GM18951 (cell line): ENCODE data around the gene CYP8B1.

Source experiments
- POLR2A ChIP-seq: IDR thresholded peaks from 4 replicates; pipeline ENCODE4 v1.6.1; 2011; ENCODE audit warnings: mild to moderate bottlenecking; ENCODE audit not compliant: insufficient read length, insufficient read depth; ENCODE audit errors: extremely low read depth
- in situ Hi-C: fragments of 300-500 bp; cut with MboI; formaldehyde crosslinking; loops from one replicate; pipeline ENCODE4 v1.12.0; 2022; ENCODE audit warnings: low sequenced_read_pairs, mixed read lengths, inconsistent platforms; ENCODE audit not compliant: unreplicated experiment

The CYP8B1 gene

GRCh38 chr3:42877881-42878280 lies 2.2 kb upstream of the CYP8B1 start:
- no peak for TF ChIP-seq POLR2A
- in situ Hi-C loops = loop anchor here (10.0 kb wide), 1 partner anchor 93 kb away; no protein-coding TSS in a partner anchor

GRCh38 chr3:42876940-42877720 lies 1.5 kb upstream of the CYP8B1 start:
- in situ Hi-C loops = loop anchor here (10.0 kb wide), 1 partner anchor 92 kb away; no protein-coding TSS in a partner anchor
- no peak for TF ChIP-seq POLR2A

GRCh38 chr3:42876401-42876800 lies 722 bp upstream of the CYP8B1 start:
- TF ChIP-seq POLR2A = no peak
- in situ Hi-C loops = loop anchor here (10.0 kb wide), 1 partner anchor 92 kb away; no protein-coding TSS in a partner anchor

- no peak for TF ChIP-seq POLR2A
- in situ Hi-C loops = loop anchor here (10.0 kb wide), 1 partner anchor 90 kb away; no protein-coding TSS in a partner anchor
Observed at GRCh38 chr3:42874749-42875148, 930 bp downstream of the CYP8B1 start.

- in situ Hi-C loops = loop anchor here (10.0 kb wide), 1 partner anchor 89 kb away; no protein-coding TSS in a partner anchor
- no peak for TF ChIP-seq POLR2A
Observed at GRCh38 chr3:42873221-42873982, 2.3 kb downstream of the CYP8B1 start.

- no peak for TF ChIP-seq POLR2A
- in situ Hi-C loops = loop anchor here (10.0 kb wide), 1 partner anchor 88 kb away; no protein-coding TSS in a partner anchor
Observed at GRCh38 chr3:42872718-42873117, 3.0 kb downstream of the CYP8B1 start.

- no peak for TF ChIP-seq POLR2A
- in situ Hi-C loops = loop anchor here (10.0 kb wide), 1 partner anchor 87 kb away; no protein-coding TSS in a partner anchor
Observed at GRCh38 chr3:42871592-42872196, 4.0 kb downstream of the CYP8B1 start.

GRCh38 chr3:42868841-42869240 lies 6.8 kb downstream of the CYP8B1 start:
- TF ChIP-seq POLR2A = no peak
- in situ Hi-C loops = no loop called here

GRCh38 chr3:42867138-42867537 lies 8.5 kb downstream of the CYP8B1 start:
- no peak for TF ChIP-seq POLR2A
- in situ Hi-C loops = no loop called here

- in situ Hi-C loops = no loop called here
- no peak for TF ChIP-seq POLR2A
Observed at GRCh38 chr3:42865256-42865655, 10.4 kb downstream of the CYP8B1 start.

GRCh38 chr3:42864321-42864950 lies 11.2 kb downstream of the CYP8B1 start:
- in situ Hi-C loops = no loop called here
- TF ChIP-seq POLR2A = no peak

- in situ Hi-C loops = no loop called here
- TF ChIP-seq POLR2A = no peak
Observed at GRCh38 chr3:42856544-42856943, 19.1 kb downstream of the CYP8B1 start.

- in situ Hi-C loops = no loop called here
- no peak for TF ChIP-seq POLR2A
Observed at GRCh38 chr3:42855547-42856380, 19.9 kb downstream of the CYP8B1 start.
